Loucy (cell line): ENCODE measurements around the gene ITCH.

Experiments
- H2AFZ ChIP-seq: fragments of 200-600 bp; sonication (generic); 2 replicates; pipeline ENCODE4 v1.6.0; 2016; ENCODE audit warnings: antibody characterized with exemption, mild to moderate bottlenecking, low read length, moderate library complexity
- H3F3A ChIP-seq: fragments of 200-600 bp; 2 replicates; pipeline ENCODE4 v1.6.0; 2016; ENCODE audit warnings: antibody characterized with exemption, low read depth, mild to moderate bottlenecking
- H3K27me3 ChIP-seq: fragments of 200-600 bp; sonication (generic); 2 replicates; pipeline ENCODE4 v1.6.1; 2014; ENCODE audit warnings: low read length, mild to moderate bottlenecking; ENCODE audit not compliant: insufficient read depth, poor library complexity, severe bottlenecking
- H3K36me3 ChIP-seq: fragments of 200-600 bp; sonication (generic); 2 replicates; pipeline ENCODE4 v1.6.1; 2016; ENCODE audit warnings: low read length; ENCODE audit not compliant: insufficient read depth
- H3K4me1 ChIP-seq: fragments of 200-600 bp; sonication (generic); 2 replicates; pipeline ENCODE4 v1.5.1; 2014; ENCODE audit warnings: low read length, mild to moderate bottlenecking; ENCODE audit not compliant: insufficient read depth, poor library complexity, severe bottlenecking
- H3K4me2 ChIP-seq: fragments of 200-600 bp; sonication (generic); 2 replicates; pipeline ENCODE4 v1.6.0; 2014; ENCODE audit warnings: antibody characterized with exemption, low read length, low read depth, mild to moderate bottlenecking; ENCODE audit not compliant: poor library complexity, severe bottlenecking
- H3K4me3 ChIP-seq: fragments of 200-600 bp; sonication (generic); 2 replicates; pipeline ENCODE4 v1.5.1; 2014; ENCODE audit warnings: low read length, mild to moderate bottlenecking, mixed read lengths; ENCODE audit not compliant: poor library complexity, severe bottlenecking
- H3K79me2 ChIP-seq: fragments of 200-600 bp; sonication (generic); 2 replicates; pipeline ENCODE4 v1.6.1; 2014; ENCODE audit warnings: low read length; ENCODE audit not compliant: insufficient read depth
- H3K9ac ChIP-seq: fragments of 200-600 bp; sonication (generic); 2 replicates; pipeline ENCODE4 v1.6.0; 2014; ENCODE audit warnings: mild to moderate bottlenecking, low read depth, low read length, moderate library complexity; ENCODE audit not compliant: poor library complexity, severe bottlenecking
- H3K9me2 ChIP-seq: fragments of 200-600 bp; sonication (generic); replicated peaks from 2 replicates; pipeline ENCODE4 v1.6.1; 2016; ENCODE audit warnings: low read depth, low read length, mixed read lengths
- H3K9me3 ChIP-seq: fragments of 200-600 bp; sonication (generic); 2 replicates; pipeline ENCODE4 v1.6.1; 2014; ENCODE audit warnings: mild to moderate bottlenecking, antibody characterized with exemption, low read length, low read depth; ENCODE audit not compliant: insufficient read depth
- H4K20me1 ChIP-seq: fragments of 200-600 bp; sonication (generic); 2 replicates; pipeline ENCODE4 v1.6.0; 2014; ENCODE audit warnings: antibody characterized with exemption, low read length, mild to moderate bottlenecking; ENCODE audit not compliant: insufficient read depth, poor library complexity, severe bottlenecking
- EZH2phosphoT487 ChIP-seq: fragments of 200-600 bp; IDR thresholded peaks from 2 replicates; pipeline ENCODE4 v1.6.1; 2018; ENCODE audit warnings: antibody characterized with exemption, mild to moderate bottlenecking, moderate library complexity, borderline replicate concordance
- TF ChIP-seq, protein P1 (sequence below): fragments of 200-600 bp; sonication (generic); conservative IDR thresholded peaks from 2 replicates; pipeline ENCODE4 v1.5.1; 2014; ENCODE audit warnings: mild to moderate bottlenecking, antibody characterized with exemption, low read length

ITCH gene

DNA sequence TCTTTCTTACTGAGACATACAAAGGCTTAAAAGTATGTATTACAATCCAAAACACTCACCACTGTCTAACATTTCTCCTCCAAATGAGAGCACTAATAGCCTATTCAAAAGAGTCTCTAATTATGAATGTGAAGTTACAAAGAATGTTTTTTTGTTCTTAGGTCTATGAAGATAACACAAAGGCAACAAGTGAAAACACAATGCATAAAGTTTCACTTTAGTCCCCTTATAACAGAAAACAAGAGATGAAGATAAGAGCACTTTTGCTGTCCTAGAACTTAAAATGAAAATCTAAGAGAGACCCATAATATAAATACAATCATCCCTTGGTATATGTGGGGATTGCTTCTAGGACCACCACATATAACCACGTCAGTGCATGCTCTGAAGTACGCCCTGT, 25.6 kb downstream of the ITCH start:
- H3K4me1 ChIP-seq: peaks cover 17% of the 10 kb centered on the region
- H3F3A ChIP-seq: peaks cover 5% of the 10 kb centered on the region; the same call in 1 of the 2 replicates
- H4K20me1 ChIP-seq: peaks cover 56% of the 10 kb centered on the region
- H3K27me3 ChIP-seq: no peaks in the 10 kb centered on the region
- no peak overlapping the region for H2AFZ ChIP-seq
- H3K4me2 ChIP-seq: no peak overlapping the region
- H3K79me2 ChIP-seq: peaks cover 83% of the 10 kb centered on the region
- H3K4me3 ChIP-seq: no peak overlapping the region
- H3K36me3 ChIP-seq: peaks cover 21% of the 10 kb centered on the region
- no peak overlapping the region for H3K9ac ChIP-seq
- H3K9me3 ChIP-seq: no peaks in the 10 kb centered on the region
- H3K9me2 ChIP-seq: no peaks in the 10 kb centered on the region
- TF ChIP-seq, protein P1, sequence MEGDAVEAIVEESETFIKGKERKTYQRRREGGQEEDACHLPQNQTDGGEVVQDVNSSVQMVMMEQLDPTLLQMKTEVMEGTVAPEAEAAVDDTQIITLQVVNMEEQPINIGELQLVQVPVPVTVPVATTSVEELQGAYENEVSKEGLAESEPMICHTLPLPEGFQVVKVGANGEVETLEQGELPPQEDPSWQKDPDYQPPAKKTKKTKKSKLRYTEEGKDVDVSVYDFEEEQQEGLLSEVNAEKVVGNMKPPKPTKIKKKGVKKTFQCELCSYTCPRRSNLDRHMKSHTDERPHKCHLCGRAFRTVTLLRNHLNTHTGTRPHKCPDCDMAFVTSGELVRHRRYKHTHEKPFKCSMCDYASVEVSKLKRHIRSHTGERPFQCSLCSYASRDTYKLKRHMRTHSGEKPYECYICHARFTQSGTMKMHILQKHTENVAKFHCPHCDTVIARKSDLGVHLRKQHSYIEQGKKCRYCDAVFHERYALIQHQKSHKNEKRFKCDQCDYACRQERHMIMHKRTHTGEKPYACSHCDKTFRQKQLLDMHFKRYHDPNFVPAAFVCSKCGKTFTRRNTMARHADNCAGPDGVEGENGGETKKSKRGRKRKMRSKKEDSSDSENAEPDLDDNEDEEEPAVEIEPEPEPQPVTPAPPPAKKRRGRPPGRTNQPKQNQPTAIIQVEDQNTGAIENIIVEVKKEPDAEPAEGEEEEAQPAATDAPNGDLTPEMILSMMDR: no peak
- no peak for TF ChIP-seq EZH2phosphoT487

DNA sequence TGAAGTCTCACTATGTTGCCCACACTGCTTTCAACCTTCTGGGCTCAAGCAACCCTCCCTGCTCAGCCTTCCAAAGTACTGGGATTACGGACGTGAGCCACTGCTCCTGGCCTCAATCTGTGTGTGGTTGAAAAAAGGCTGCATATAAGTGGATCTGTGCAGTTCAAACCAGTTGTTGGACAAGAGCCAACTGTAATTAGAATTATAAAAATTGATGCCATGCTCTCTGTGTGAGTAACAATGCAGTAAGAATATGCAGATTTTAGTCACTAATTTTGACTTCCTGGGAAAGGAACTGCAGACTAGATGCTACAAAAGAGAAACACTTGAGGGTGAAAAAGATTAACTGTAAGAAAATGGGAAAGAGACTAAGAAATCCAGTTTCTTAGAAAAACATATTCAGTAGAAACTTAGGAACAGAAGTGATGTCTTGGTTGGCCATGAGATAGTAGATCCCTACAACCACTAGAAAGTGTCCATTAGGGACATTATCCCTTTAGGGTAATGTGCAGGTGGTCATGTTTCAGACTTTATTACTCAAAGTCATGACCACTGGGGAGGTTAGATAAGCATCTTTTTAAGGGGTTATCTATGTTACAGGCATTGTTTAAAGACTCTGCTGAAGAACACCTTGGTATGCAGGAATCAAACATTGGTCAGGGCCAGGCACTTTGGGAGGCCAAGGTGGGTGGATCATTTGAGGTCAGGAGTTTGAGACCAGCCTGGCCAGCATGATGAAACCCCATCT, 26.3 kb downstream of the ITCH start:
- no peak overlapping the region for H3K4me2 ChIP-seq
- peaks cover 5% of the 10 kb centered on the region; the same call in 1 of the 2 replicates for H3F3A ChIP-seq
- H3K4me3 ChIP-seq: no peak overlapping the region
- peaks cover 28% of the 10 kb centered on the region for H3K36me3 ChIP-seq
- TF ChIP-seq, protein P1: no peak
- TF ChIP-seq EZH2phosphoT487: no peak
- no peak overlapping the region for H2AFZ ChIP-seq
- peaks cover 17% of the 10 kb centered on the region for H3K4me1 ChIP-seq
- H4K20me1 ChIP-seq: peaks cover 56% of the 10 kb centered on the region
- no peak overlapping the region for H3K9ac ChIP-seq
- peaks cover 79% of the 10 kb centered on the region for H3K79me2 ChIP-seq
- H3K9me3 ChIP-seq: no peaks in the 10 kb centered on the region
- no peaks in the 10 kb centered on the region for H3K9me2 ChIP-seq
- H3K27me3 ChIP-seq: no peaks in the 10 kb centered on the region

DNA sequence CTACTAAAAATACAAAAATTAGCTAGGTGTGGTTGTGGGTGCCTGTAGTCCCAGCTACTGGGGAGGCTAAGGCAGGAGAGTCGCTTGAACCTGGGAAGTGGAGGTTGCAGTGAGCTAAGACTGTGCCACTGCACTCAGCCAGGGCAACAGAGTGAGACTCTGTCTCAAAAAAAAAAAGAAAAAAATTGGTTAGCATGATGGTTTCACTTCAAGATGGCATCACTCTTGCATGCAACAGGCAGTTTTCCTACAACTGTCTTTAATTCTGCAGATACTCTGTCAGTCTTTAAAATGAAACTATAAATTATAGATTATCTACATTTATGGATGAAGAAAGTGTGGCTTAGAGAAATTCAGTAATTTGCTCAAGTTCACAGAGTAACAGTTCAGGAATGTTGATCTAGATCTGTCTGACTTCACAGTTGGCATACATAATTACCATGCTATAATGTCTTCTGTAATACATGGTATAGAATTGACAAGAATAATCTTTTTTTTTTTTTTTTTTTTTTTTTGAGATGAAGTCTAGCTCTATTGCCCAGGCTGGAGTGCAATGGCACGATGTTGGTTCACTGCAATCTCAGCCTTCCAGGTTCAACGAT, 27.0 kb downstream of the ITCH start:
- Histone ChIP-seq H3K4me3 (no peak overlapping the region), H3K27me3 (no peaks in the 10 kb centered on the region), H2AFZ (no peak overlapping the region), H4K20me1 (peaks cover 55% of the 10 kb centered on the region), H3K9ac (no peak overlapping the region), H3K4me2 (no peak overlapping the region), H3K36me3 (peaks cover 33% of the 10 kb centered on the region), H3K4me1 (peaks cover 17% of the 10 kb centered on the region), H3F3A (peaks cover 5% of the 10 kb centered on the region; the same call in 1 of the 2 replicates), H3K9me3 (no peaks in the 10 kb centered on the region), H3K79me2 (peaks cover 75% of the 10 kb centered on the region), H3K9me2 (no peaks in the 10 kb centered on the region)
- no peak for TF ChIP-seq EZH2phosphoT487
- TF ChIP-seq, protein P1: no peak
